ENCODE results near the gene FHIT. TPM values are rescaled to one million over a fixed set of nuclear protein-coding genes. Genes with fewer than 3 reads are reported as not detected.

The FHIT gene
- total RNA-seq, 1 donor from 2014 or later, result 16.1 TPM

DNA sequence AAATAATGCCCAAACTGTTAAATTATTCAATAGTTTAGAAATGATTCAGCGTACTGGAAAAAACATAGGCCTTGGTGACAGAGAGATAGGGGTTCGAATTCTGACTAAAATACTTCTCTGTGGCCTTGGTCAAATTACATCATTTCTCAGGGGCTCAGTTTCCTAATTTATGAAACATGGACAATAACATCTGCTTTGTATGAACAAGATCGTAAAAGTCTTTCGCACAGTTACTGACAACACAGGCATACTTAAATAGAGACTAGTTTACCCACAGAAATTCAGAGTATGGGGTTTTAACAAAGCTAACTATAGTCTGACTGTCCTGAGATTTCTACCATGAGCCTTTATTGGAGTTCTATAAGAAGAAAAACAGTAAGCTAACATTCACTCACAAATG lies 440.4 kb downstream of the FHIT start:
- Mint-ChIP-seq H3K27me3 (no peaks in the 10 kb centered on the region), H3K9me3 (ENCODE audit: low read depth) (peaks cover 9% of the 10 kb centered on the region), H3K27ac (no peak overlapping the region), H3K4me1 (ENCODE audit: low read depth) (no peaks in the 10 kb centered on the region), H3K36me3 (ENCODE audit: insufficient read depth) (no peaks in the 10 kb centered on the region), H3K4me3 (ENCODE audit: low read depth) (no peak overlapping the region)
- TF ChIP-seq, protein P1, sequence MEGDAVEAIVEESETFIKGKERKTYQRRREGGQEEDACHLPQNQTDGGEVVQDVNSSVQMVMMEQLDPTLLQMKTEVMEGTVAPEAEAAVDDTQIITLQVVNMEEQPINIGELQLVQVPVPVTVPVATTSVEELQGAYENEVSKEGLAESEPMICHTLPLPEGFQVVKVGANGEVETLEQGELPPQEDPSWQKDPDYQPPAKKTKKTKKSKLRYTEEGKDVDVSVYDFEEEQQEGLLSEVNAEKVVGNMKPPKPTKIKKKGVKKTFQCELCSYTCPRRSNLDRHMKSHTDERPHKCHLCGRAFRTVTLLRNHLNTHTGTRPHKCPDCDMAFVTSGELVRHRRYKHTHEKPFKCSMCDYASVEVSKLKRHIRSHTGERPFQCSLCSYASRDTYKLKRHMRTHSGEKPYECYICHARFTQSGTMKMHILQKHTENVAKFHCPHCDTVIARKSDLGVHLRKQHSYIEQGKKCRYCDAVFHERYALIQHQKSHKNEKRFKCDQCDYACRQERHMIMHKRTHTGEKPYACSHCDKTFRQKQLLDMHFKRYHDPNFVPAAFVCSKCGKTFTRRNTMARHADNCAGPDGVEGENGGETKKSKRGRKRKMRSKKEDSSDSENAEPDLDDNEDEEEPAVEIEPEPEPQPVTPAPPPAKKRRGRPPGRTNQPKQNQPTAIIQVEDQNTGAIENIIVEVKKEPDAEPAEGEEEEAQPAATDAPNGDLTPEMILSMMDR (IDR thresholded peaks at IDR 0.05; ENCODE audit: unreplicated experiment), result no peak
- DNase-seq (ENCODE audit: low spot score, unreplicated experiment), result no peak

DNA sequence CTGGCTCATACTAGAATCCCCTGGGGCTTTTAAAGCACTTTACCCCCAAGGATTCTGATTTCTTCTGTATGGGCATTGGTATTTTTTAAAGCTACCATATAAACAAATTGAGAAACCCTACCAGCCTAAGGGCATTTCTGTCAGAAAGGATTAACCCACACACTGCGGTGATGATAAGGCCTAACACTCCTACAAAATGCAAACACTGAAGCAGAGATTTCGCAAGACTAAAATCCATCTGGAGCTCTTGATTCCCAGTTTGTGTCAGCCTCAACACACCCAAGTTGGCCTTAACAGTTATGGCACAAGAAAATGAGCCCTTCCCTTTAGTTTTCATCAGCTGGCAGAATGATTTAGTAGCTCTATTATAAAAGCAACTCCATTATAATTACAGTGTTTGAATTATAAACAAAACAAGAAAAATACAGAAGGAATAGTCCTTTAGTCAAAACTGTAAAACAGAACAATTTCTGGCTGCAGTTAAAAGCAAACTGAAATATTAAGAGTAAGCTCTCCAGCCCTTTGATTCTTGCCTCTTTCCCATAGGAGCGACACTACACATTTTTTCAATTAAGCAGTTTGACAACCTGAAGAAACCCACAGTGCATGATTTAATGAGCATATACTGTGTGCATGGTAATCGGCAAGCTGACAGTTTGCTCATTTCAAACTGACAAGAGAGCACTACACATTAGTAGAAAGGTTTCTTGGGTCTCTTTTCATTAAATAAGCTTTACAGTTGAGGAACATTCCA lies 441.2 kb downstream of the FHIT start:
- TF ChIP-seq, protein P1 (IDR thresholded peaks at IDR 0.05; ENCODE audit: unreplicated experiment), result no peak
- H3K36me3 Mint-ChIP-seq (ENCODE audit: insufficient read depth), result no peaks in the 10 kb centered on the region
- DNase-seq (ENCODE audit: low spot score, unreplicated experiment), result no peak
- H3K4me1 Mint-ChIP-seq (ENCODE audit: low read depth), result no peaks in the 10 kb centered on the region
- H3K4me3 Mint-ChIP-seq (ENCODE audit: low read depth), result no peak overlapping the region
- no peak overlapping the region for H3K27ac Mint-ChIP-seq
- peaks cover 2% of the 10 kb centered on the region for H3K9me3 Mint-ChIP-seq (ENCODE audit: low read depth)
- H3K27me3 Mint-ChIP-seq, result no peaks in the 10 kb centered on the region

DNA sequence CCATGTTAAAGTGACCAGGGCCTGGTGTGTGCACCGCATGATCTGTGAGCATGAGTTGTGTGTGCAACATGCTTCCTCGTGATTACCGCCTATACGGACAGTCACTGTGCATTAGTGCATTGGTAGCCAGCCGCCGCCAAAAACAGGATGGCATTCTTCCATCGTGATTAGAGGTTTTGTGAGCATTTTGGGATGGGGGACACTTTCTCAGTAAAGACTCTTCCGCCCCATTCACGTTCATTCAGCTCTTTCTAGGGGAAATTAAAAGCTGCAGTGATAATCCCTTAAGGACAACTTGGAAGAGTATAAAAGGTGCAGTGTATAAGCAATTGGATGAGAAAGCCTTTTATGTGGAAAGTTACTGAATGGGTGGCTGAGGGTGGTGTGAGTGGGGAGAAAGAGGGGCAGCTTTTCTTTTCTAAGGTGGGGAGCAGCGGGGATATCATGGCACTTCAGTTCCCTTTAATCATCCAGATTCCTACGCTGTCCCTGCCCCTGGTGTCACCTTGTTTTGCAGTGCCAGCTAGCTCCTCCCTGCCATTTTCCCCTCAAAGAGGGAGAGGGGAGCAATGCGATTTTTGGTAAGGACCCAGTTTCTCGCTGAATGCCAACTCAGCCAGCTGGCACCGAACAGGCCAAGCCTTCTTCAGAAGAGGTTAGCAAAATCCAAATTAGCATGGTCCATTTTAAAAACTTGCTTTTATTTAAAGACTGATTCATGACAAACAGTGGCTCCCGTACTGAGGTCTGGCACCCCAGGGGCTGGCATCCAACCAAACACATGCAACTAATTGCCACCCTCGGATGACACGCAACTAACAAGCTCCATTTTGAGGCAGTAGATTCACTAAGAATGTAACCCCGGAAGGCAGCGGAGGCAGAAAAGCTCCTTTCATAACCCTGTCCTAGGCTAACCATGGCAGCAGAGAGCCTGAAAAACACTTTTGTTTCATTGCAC lies 447.8 kb downstream of the FHIT start:
- Mint-ChIP-seq H3K4me3 (ENCODE audit: low read depth) (no peak overlapping the region), H3K27ac (no peak overlapping the region), H3K27me3 (no peaks in the 10 kb centered on the region), H3K36me3 (ENCODE audit: insufficient read depth) (no peaks in the 10 kb centered on the region), H3K4me1 (ENCODE audit: low read depth) (no peaks in the 10 kb centered on the region), H3K9me3 (ENCODE audit: low read depth) (peaks cover 3% of the 10 kb centered on the region)
- TF ChIP-seq, protein P1 (IDR thresholded peaks at IDR 0.05; ENCODE audit: unreplicated experiment), result no peak
- no peak for DNase-seq (ENCODE audit: low spot score, unreplicated experiment)

DNA sequence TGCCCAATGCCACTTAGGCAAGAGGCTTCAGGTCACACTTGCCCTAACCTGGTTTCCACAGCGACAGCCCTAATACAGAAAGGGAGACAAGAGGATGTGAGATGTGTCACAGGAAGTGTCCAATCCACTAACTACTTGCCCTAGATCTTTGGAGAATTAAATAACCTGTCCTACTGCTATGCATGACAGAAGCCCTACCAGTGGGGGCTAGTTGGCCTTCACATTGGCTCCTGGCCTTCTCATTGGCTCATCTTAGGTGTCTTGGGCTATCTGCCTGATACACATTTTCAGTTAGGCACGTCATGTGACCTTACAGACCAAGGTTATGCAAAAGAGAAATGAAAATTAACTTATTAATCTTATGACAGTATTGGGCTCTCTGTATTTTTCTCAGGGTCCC lies 449.9 kb downstream of the FHIT start:
- H3K36me3 Mint-ChIP-seq (ENCODE audit: insufficient read depth), result no peaks in the 10 kb centered on the region
- TF ChIP-seq, protein P1 (IDR thresholded peaks at IDR 0.05; ENCODE audit: unreplicated experiment), result no peak
- H3K4me1 Mint-ChIP-seq (ENCODE audit: low read depth), result no peaks in the 10 kb centered on the region

DNA sequence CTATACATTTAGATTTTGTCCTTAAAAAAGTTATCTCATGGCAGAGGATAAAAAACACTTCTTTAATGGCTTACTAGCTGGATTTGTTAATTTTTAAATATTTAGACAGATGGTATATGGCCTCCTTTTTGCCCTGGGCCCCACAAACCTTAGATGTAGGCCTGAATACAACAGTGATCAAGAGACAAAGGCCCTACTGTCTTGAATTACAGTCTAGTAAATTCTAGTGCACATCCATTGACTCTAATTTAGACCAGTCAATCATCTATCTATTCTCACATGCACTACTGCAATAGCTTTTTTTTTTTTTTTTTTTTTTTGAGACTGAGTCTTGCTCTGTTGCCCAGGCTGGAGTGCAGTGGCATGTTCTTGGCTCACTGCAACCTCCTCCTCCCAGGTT lies 452.8 kb downstream of the FHIT start:
- Mint-ChIP-seq H3K9me3 (ENCODE audit: low read depth) (peaks cover 3% of the 10 kb centered on the region), H3K4me1 (ENCODE audit: low read depth) (no peaks in the 10 kb centered on the region), H3K36me3 (ENCODE audit: insufficient read depth) (no peaks in the 10 kb centered on the region), H3K4me3 (ENCODE audit: low read depth) (no peak overlapping the region), H3K27me3 (no peaks in the 10 kb centered on the region), H3K27ac (no peak overlapping the region)
- DNase-seq (ENCODE audit: low spot score, unreplicated experiment), result no peak
- TF ChIP-seq, protein P1 (IDR thresholded peaks at IDR 0.05; ENCODE audit: unreplicated experiment), result no peak

More for the DNA sequence above, 449.9 kb downstream of the FHIT start:
- H3K27me3 Mint-ChIP-seq, result no peaks in the 10 kb centered on the region
- peaks cover 3% of the 10 kb centered on the region for H3K9me3 Mint-ChIP-seq (ENCODE audit: low read depth)
- no peak overlapping the region for H3K27ac Mint-ChIP-seq
- no peak overlapping the region for H3K4me3 Mint-ChIP-seq (ENCODE audit: low read depth)
- DNase-seq (ENCODE audit: low spot score, unreplicated experiment), result no peak
